NCI-H2107 (cell line): ENCODE data around the gene HDAC4.

Experiments used
- DNase-seq: peaks from one replicate; lab custom pipeline; 2025; lab: John Stamatoyannopoulos, UW

HDAC4 gene

GRCh38 chr2:239368906-239369552 lies 31.8 kb downstream of the HDAC4 start:
- no peak for DNase-seq

GRCh38 chr2:239368321-239368720 lies 32.5 kb downstream of the HDAC4 start:
- DNase-seq: no peak

GRCh38 chr2:239366740-239367139 lies 34.1 kb downstream of the HDAC4 start:
- no peak for DNase-seq

GRCh38 chr2:239365782-239366435 lies 34.9 kb downstream of the HDAC4 start:
- no peak for DNase-seq

GRCh38 chr2:239365071-239365781 lies 35.6 kb downstream of the HDAC4 start:
- DNase-seq: no peak

GRCh38 chr2:239363946-239364637 lies 36.7 kb downstream of the HDAC4 start:
- no peak for DNase-seq

- DNase-seq: no peak
These were observed 38.3 kb downstream of the HDAC4 start for GRCh38 chr2:239362507-239362906.

GRCh38 chr2:239361311-239361642 lies 39.5 kb downstream of the HDAC4 start:
- no peak for DNase-seq

- no peak for DNase-seq
These were observed 40.2 kb downstream of the HDAC4 start for GRCh38 chr2:239360421-239361310.

- DNase-seq: no peak
These were observed 40.8 kb downstream of the HDAC4 start for GRCh38 chr2:239360008-239360407.

- no peak for DNase-seq
These were observed 41.5 kb downstream of the HDAC4 start for GRCh38 chr2:239359196-239359912.

GRCh38 chr2:239358062-239358754 lies 42.6 kb downstream of the HDAC4 start:
- DNase-seq: peak; percentile 60

GRCh38 chr2:239355724-239356123 lies 45.1 kb downstream of the HDAC4 start:
- DNase-seq: no peak

- no peak for DNase-seq
These were observed 45.7 kb downstream of the HDAC4 start for GRCh38 chr2:239355139-239355538.

- DNase-seq: no peak
These were observed 46.1 kb downstream of the HDAC4 start for GRCh38 chr2:239354791-239355136.

GRCh38 chr2:239354132-239354790 lies 46.6 kb downstream of the HDAC4 start:
- DNase-seq: no peak

- DNase-seq: no peak
These were observed 47.1 kb downstream of the HDAC4 start for GRCh38 chr2:239353692-239354091.

- DNase-seq: no peak
These were observed 49.1 kb downstream of the HDAC4 start for GRCh38 chr2:239351687-239352086.

- no peak for DNase-seq
These were observed 51.2 kb downstream of the HDAC4 start for GRCh38 chr2:239349453-239350135.
